Endothelial cell of umbilical vein (primary cell): ENCODE measurements around the gene DGKH. TPM values are rescaled to one million over a fixed set of nuclear protein-coding genes. Genes with fewer than 3 reads are reported as not detected.

Experiments used
- BruUV-seq: library from RNA; stranded (reverse); fragments of 400-500 nt; replicated peaks from 2 replicates; lab custom pipeline; 2021; lab: Mats Ljungman, UMichigan
- CTCF ChIA-PET: fragments of 300-600, 350-600 bp; sonication (Branson Sonifier 250); formaldehyde crosslinking; loops from one replicate; lab custom pipeline; 2021; ENCODE audit warnings: antibody characterized with exemption, inconsistent platforms; lab: Charles Lee
- POLR2A ChIA-PET: fragments of 300-600, 350-600 bp; sonication (Branson Sonifier 250); formaldehyde crosslinking; loops from one replicate; lab custom pipeline; 2021; ENCODE audit warnings: antibody characterized with exemption, inconsistent platforms; lab: Charles Lee
- DNase-seq: peaks from one replicate; pipeline ENCODE4 v3.0.0-alpha.2; 2011; ENCODE audit warnings: low read depth, low spot score
- FAIRE-seq: peaks from 2 replicates; lab custom pipeline; 2011; peaks lifted over from hg19 to GRCh38; lab: Jason Lieb, UNC
- H2AFZ ChIP-seq: 2 replicates; pipeline ENCODE4 v1.6.0; 2012; ENCODE audit warnings: low read depth, low read length, control low read depth, inconsistent platforms
- H3K27ac ChIP-seq: 2 replicates; pipeline ENCODE4 v1.5.1; 2011; ENCODE audit warnings: low read depth, mild to moderate bottlenecking, control low read depth, low read length, moderate library complexity; ENCODE audit not compliant: insufficient read depth
- H3K27me3 ChIP-seq, 2 experiments: 2 replicates each; pipeline versions ENCODE4 v1.6.0 to v1.6.1; 2011; ENCODE audit warnings: low read length in 2 of 2, mixed read lengths in 1 of 2; ENCODE audit not compliant: control insufficient read depth in 2 of 2, insufficient read depth in 2 of 2
- H3K36me3 ChIP-seq, 2 experiments: 2 replicates in 1 of 2; 3 replicates in 1 of 2; pipeline ENCODE4 v1.5.1; 2011; ENCODE audit warnings: low read length in 2 of 2, mild to moderate bottlenecking in 1 of 2, moderate library complexity in 1 of 2; ENCODE audit not compliant: control insufficient read depth in 2 of 2, insufficient read depth in 2 of 2; ENCODE audit errors: extremely low read depth in 1 of 2
- H3K4me1 ChIP-seq: 3 replicates; pipeline ENCODE4 v1.5.1; 2011; ENCODE audit warnings: mild to moderate bottlenecking, low read length; ENCODE audit not compliant: control insufficient read depth, insufficient read depth; ENCODE audit errors: extremely low read depth
- H3K4me2 ChIP-seq: 2 replicates; pipeline ENCODE4 v1.6.1; 2011; ENCODE audit warnings: low read length, control low read depth, mixed read lengths; ENCODE audit not compliant: insufficient read depth
- H3K4me3 ChIP-seq, 3 experiments: fragments of 200-600 bp in 1 of 3; sonication (generic), shearing (Covaris generic) in 1 of 3; replicated peaks in 1 of 3; 2 replicates each; pipeline ENCODE4 v1.5.1; 2011 to 2016; ENCODE audit warnings: control low read depth in 3 of 3, low read length in 3 of 3, mild to moderate bottlenecking in 2 of 3, inconsistent platforms in 1 of 3, low read depth in 1 of 3, moderate library complexity in 1 of 3; ENCODE audit not compliant: insufficient read depth in 1 of 3
- H3K79me2 ChIP-seq: 2 replicates; pipeline ENCODE4 v1.6.0; 2012; ENCODE audit warnings: low read length, inconsistent platforms; ENCODE audit not compliant: control insufficient read depth, insufficient read depth
- H3K9ac ChIP-seq: replicated peaks from 2 replicates; pipeline ENCODE3; 2011; ENCODE audit warnings: low read length, control low read depth; ENCODE audit not compliant: insufficient read depth; ENCODE audit errors: extremely low read depth
- H3K9me1 ChIP-seq: replicated peaks from 3 replicates; pipeline ENCODE4 v1.6.0; 2011; ENCODE audit warnings: mild to moderate bottlenecking, low read length; ENCODE audit not compliant: control insufficient read depth, insufficient read depth; ENCODE audit errors: extremely low read depth
- H3K9me3 ChIP-seq: replicated peaks from 2 replicates; pipeline ENCODE4 v1.5.1; 2012; ENCODE audit warnings: low read length, inconsistent platforms; ENCODE audit not compliant: control insufficient read depth, insufficient read depth
- H4K20me1 ChIP-seq: replicated peaks from 2 replicates; pipeline ENCODE3; 2011; ENCODE audit warnings: mild to moderate bottlenecking, low read length; ENCODE audit not compliant: control insufficient read depth, insufficient read depth; ENCODE audit errors: extremely low read depth
- GATA2 ChIP-seq: IDR thresholded peaks from 2 replicates; pipeline ENCODE4 v1.7.0; 2011; ENCODE audit warnings: low read depth, mild to moderate bottlenecking, moderate library complexity, mixed read lengths, low read length; ENCODE audit not compliant: insufficient read length, insufficient read depth
- JUN ChIP-seq: IDR thresholded peaks from 2 replicates; pipeline ENCODE4 v1.6.1; 2011; ENCODE audit warnings: borderline replicate concordance, low read depth; ENCODE audit not compliant: insufficient read length, insufficient read depth
- POLR2AphosphoS5 ChIP-seq: IDR thresholded peaks from 2 replicates; pipeline ENCODE4 v1.6.1; 2012; ENCODE audit warnings: low read depth, mild to moderate bottlenecking, control low read depth, low read length, moderate library complexity; ENCODE audit not compliant: insufficient read depth
- dilution Hi-C: fragments of 300-500 bp; cut with MboI; formaldehyde crosslinking; loops from one replicate; pipeline ENCODE4 v1.15.0; 2019; ENCODE audit warnings: low sequenced_read_pairs; ENCODE audit not compliant: extremely low pct_ligation_motif_present
- intact Hi-C: fragments of 100-400 bp; cut with micrococcal nuclease; formaldehyde crosslinking; loops from one replicate; pipeline ENCODE4 v1.10.0; 2022
- polyA plus RNA-seq, 4 experiments: library from polyadenylated mRNA; depleted of rRNA in 3 of 4; stranded (reverse) in 3 of 4; unstranded in 1 of 4; fragments of >200 nt; gene quantifications; 2 replicates each; pipeline versions ENCODE4 v1.2.1 to v1.2.3, GENCODE V29; 2011 to 2012; ENCODE audit warnings: missing spikeins in 1 of 4
- total RNA-seq: library from RNA; stranded (reverse); gene quantifications from 2 replicates; pipeline ENCODE4 v1.2.3, GENCODE V29; 2021
- TF ChIP-seq, protein P1 (sequence below), 2 donors: IDR thresholded peaks; 1 replicate in 1 of 2; 2 replicates in 1 of 2; pipeline ENCODE4 v1.5.1; 2011; ENCODE audit warnings: low read length in 2 of 2, mild to moderate bottlenecking in 2 of 2, moderate library complexity in 2 of 2, control low read depth in 1 of 2, inconsistent platforms in 1 of 2, low read depth in 1 of 2; ENCODE audit not compliant: insufficient read depth in 1 of 2; ENCODE audit errors: extremely low read depth in 1 of 2

The DGKH gene
- total and polyA plus RNA-seq, 2 donors (not counting 3 experiments of a cell fraction or from before 2014, with no cell fraction given): 4.1 to 30.1 TPM

DNA sequence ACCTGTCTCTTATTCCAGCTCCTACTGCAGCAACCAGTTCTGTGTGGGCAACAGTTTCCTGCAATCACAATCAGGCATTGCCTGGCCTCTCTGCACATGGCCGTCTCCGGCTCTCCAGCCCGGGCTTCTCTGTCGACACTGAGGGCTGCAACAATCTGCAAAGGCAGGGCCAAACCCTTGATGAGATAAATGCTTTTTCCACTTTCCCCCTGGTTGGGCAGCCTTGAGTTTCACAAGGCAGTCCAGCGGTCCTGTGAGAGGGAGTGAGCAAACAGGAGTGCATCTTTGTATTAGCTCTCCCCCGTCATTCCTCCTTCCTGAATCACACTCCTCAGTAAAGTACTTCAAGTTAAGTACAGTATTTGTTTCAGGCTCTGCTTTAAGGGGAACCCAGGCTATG lies 46.9 kb upstream of the DGKH start:
- POLR2A ChIA-PET: no interaction called here
- DNase-seq (no peak), FAIRE-seq (no peak)
- Histone ChIP-seq H3K79me2 (no peaks in the 10 kb centered on the region), H3K9ac (no peak overlapping the region), H3K27ac (no peak overlapping the region), H3K27me3 (peaks cover 9 to 19% of the 10 kb centered on the region in 2 experiments), H4K20me1 (no peaks in the 10 kb centered on the region), H3K4me1 (no peaks in the 10 kb centered on the region), H2AFZ (peak overlapping the region; percentile 57), H3K4me2 (no peak overlapping the region), H3K4me3 (no peak overlapping the region), H3K9me1 (no peaks in the 10 kb centered on the region), H3K36me3 (no peaks in the 10 kb centered on the region), H3K9me3 (no peaks in the 10 kb centered on the region)
- no TSS peak for BruUV-seq
- CTCF ChIA-PET: no interaction called here
- dilution Hi-C loops: no loop called here
- TF ChIP-seq POLR2AphosphoS5 (no peak), JUN (no peak)
- TF ChIP-seq, protein P1, sequence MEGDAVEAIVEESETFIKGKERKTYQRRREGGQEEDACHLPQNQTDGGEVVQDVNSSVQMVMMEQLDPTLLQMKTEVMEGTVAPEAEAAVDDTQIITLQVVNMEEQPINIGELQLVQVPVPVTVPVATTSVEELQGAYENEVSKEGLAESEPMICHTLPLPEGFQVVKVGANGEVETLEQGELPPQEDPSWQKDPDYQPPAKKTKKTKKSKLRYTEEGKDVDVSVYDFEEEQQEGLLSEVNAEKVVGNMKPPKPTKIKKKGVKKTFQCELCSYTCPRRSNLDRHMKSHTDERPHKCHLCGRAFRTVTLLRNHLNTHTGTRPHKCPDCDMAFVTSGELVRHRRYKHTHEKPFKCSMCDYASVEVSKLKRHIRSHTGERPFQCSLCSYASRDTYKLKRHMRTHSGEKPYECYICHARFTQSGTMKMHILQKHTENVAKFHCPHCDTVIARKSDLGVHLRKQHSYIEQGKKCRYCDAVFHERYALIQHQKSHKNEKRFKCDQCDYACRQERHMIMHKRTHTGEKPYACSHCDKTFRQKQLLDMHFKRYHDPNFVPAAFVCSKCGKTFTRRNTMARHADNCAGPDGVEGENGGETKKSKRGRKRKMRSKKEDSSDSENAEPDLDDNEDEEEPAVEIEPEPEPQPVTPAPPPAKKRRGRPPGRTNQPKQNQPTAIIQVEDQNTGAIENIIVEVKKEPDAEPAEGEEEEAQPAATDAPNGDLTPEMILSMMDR (IDR thresholded peaks at IDR 0.05; ENCODE audit: extremely low read depth in 1 of 2, insufficient read depth in 1 of 2, low read depth in 1 of 2, low read length in 2 of 2): no peak
- intact Hi-C loops: no loop called here

DNA sequence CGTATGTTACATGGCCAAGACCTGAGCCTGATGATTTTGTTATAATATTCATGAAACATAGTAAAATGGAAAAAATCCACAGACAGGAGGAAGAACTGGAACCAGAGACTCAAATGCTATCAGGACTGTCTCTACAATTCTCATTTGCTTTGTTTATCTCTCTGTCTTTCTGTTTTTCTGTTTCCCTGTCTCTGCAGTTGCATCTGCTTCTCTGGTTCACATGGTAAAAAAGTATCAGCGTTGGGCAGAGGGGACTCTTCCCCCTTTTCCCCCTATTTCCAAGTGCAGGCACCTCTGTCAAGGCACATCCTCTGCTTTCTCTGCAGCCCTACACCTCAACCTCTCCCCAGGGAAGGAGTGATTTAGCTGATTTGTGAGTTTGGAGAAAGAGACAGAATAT lies 46.4 kb upstream of the DGKH start:
- DNase-seq: no peak

More for the DNA sequence above, 46.4 kb upstream of the DGKH start:
- no peaks in the 10 kb centered on the region for H4K20me1 ChIP-seq
- no peaks in the 10 kb centered on the region for H3K79me2 ChIP-seq
- H3K36me3 ChIP-seq: no peaks in the 10 kb centered on the region
- TF ChIP-seq GATA2 (no peak), POLR2AphosphoS5 (no peak)
- TF ChIP-seq, protein P1 (IDR thresholded peaks at IDR 0.05; ENCODE audit: extremely low read depth in 1 of 2, insufficient read depth in 1 of 2, low read depth in 1 of 2, low read length in 2 of 2): no peak
- no TSS peak for BruUV-seq
- no peaks in the 10 kb centered on the region for H3K4me1 ChIP-seq
- no peak overlapping the region for H3K4me2 ChIP-seq
- H3K9ac ChIP-seq: no peak overlapping the region
- intact Hi-C loops (no loop called here), dilution Hi-C loops (no loop called here)
- no peak overlapping the region for H3K27ac ChIP-seq
- H3K9me3 ChIP-seq: no peaks in the 10 kb centered on the region
- H3K27me3 ChIP-seq: peaks cover 9 to 19% of the 10 kb centered on the region in 2 experiments
- no peak for FAIRE-seq
- CTCF ChIA-PET: no interaction called here
- POLR2A ChIA-PET: no interaction called here
- H2AFZ ChIP-seq: no peak overlapping the region
- H3K4me3 ChIP-seq: no peak overlapping the region
- H3K9me1 ChIP-seq: no peaks in the 10 kb centered on the region
